ENCODE results near the gene RTP5.
A peak's percentile ranks its signal among the peaks of the same experiment; 100 is the strongest.

The RTP5 gene

GRCh38 chr2:241885946-241886643 is 16.6 kb downstream of the RTP5 start:
- in situ Hi-C loops (cut with MboI; ENCODE audit: low pct_unique_long_range_greater_than_20kb, low sequenced_read_pairs, unreplicated experiment): no loop called here
- no peak for TF ChIP-seq CTCF (IDR thresholded peaks at IDR 0.05; ENCODE audit: extremely low read depth, insufficient read depth, missing control alignments)
- DNase-seq (ENCODE audit: low spot score): peak; percentile 70

- TF ChIP-seq CTCF (IDR thresholded peaks at IDR 0.05; ENCODE audit: extremely low read depth, insufficient read depth, missing control alignments): no peak
- DNase-seq (ENCODE audit: low spot score): no peak
- in situ Hi-C loops (cut with MboI; ENCODE audit: low pct_unique_long_range_greater_than_20kb, low sequenced_read_pairs, unreplicated experiment): no loop called here
These were observed 17.4 kb downstream of the RTP5 start for GRCh38 chr2:241886840-241887447.

- in situ Hi-C loops (cut with MboI; ENCODE audit: low pct_unique_long_range_greater_than_20kb, low sequenced_read_pairs, unreplicated experiment): no loop called here
- no peak for TF ChIP-seq CTCF (IDR thresholded peaks at IDR 0.05; ENCODE audit: extremely low read depth, insufficient read depth, missing control alignments)
- no peak for DNase-seq (ENCODE audit: low spot score)
These were observed 18.4 kb downstream of the RTP5 start for GRCh38 chr2:241887806-241888522.

- in situ Hi-C loops (cut with MboI; ENCODE audit: low pct_unique_long_range_greater_than_20kb, low sequenced_read_pairs, unreplicated experiment): no loop called here
- no peak for DNase-seq (ENCODE audit: low spot score)
- TF ChIP-seq CTCF (IDR thresholded peaks at IDR 0.05; ENCODE audit: extremely low read depth, insufficient read depth, missing control alignments): no peak
These were observed 19.1 kb downstream of the RTP5 start for GRCh38 chr2:241888641-241889040.

- no peak for TF ChIP-seq CTCF (IDR thresholded peaks at IDR 0.05; ENCODE audit: extremely low read depth, insufficient read depth, missing control alignments)
- no peak for DNase-seq (ENCODE audit: low spot score)
- in situ Hi-C loops (cut with MboI; ENCODE audit: low pct_unique_long_range_greater_than_20kb, low sequenced_read_pairs, unreplicated experiment): no loop called here
These were observed 21.2 kb downstream of the RTP5 start for GRCh38 chr2:241890524-241891235.

GRCh38 chr2:241891315-241891987 is 21.9 kb downstream of the RTP5 start:
- DNase-seq (ENCODE audit: low spot score): no peak
- no peak for TF ChIP-seq CTCF (IDR thresholded peaks at IDR 0.05; ENCODE audit: extremely low read depth, insufficient read depth, missing control alignments)
- in situ Hi-C loops (cut with MboI; ENCODE audit: low pct_unique_long_range_greater_than_20kb, low sequenced_read_pairs, unreplicated experiment): no loop called here
